HepG2 (cell line): Measurements from ENCODE around the gene DDX1. TPM values are rescaled to one million over a fixed set of nuclear protein-coding genes. Genes with fewer than 3 reads are reported as not detected.

Source experiments
- GFI1 ChIP-seq: sonication (generic); formaldehyde crosslinking; IDR thresholded peaks from 2 replicates; pipeline ENCODE4 v1.5.0; 2020; ENCODE audit warnings: missing genetic modification reagents, mild to moderate bottlenecking, borderline replicate concordance
- KDM6A ChIP-seq: IDR thresholded peaks from 2 replicates; pipeline ENCODE4 v1.6.1; 2016; ENCODE audit warnings: low read depth
- MAFG ChIP-seq: sonication (generic); formaldehyde crosslinking; IDR thresholded peaks from 2 replicates; pipeline ENCODE4 v1.5.1; 2020; ENCODE audit warnings: mild to moderate bottlenecking, missing genetic modification reagents
- MAFK ChIP-seq, 2 experiments: IDR thresholded peaks in 1 of 2; conservative IDR thresholded peaks in 1 of 2; 2 replicates each; pipeline ENCODE4 v1.6.1; 2011; ENCODE audit warnings: improper control_type of control experiment in 2 of 2, low read length in 2 of 2
- PAWR ChIP-seq: sonication (generic); formaldehyde crosslinking; IDR thresholded peaks from 2 replicates; pipeline ENCODE4 v1.4.0; 2020; ENCODE audit warnings: missing genetic modification reagents, mild to moderate bottlenecking, borderline replicate concordance
- STAT5B ChIP-seq: sonication (generic); formaldehyde crosslinking; IDR thresholded peaks from 2 replicates; pipeline ENCODE4 v1.4.0; 2020; ENCODE audit warnings: missing genetic modification reagents
- TAF15 ChIP-seq: fragments of 200-400 bp; formaldehyde crosslinking; IDR thresholded peaks from one replicate; pipeline ENCODE4 v1.6.1; 2018; ENCODE audit warnings: mild to moderate bottlenecking, low read depth, low read length; ENCODE audit not compliant: poor library complexity, severe bottlenecking
- ZBTB20 ChIP-seq: sonication (generic); formaldehyde crosslinking; IDR thresholded peaks from 2 replicates; pipeline ENCODE4 v1.8.1; 2023; ENCODE audit warnings: missing genetic modification reagents, low read depth, mild to moderate bottlenecking, borderline replicate concordance
- ZNF24 ChIP-seq: fragments of 450-650 bp; IDR thresholded peaks from 2 replicates; pipeline ENCODE4 v1.6.1; 2017; ENCODE audit warnings: antibody characterized with exemption, mild to moderate bottlenecking
- ZNF407 ChIP-seq: sonication (generic); formaldehyde crosslinking; IDR thresholded peaks from one replicate; pipeline ENCODE4 v1.5.1; 2020; ENCODE audit warnings: mild to moderate bottlenecking, missing genetic modification reagents; ENCODE audit errors: not compliant biosample characterization
- ZNF574 ChIP-seq: sonication (generic); formaldehyde crosslinking; IDR thresholded peaks from 2 replicates; pipeline ENCODE4 v1.4.0; 2020; ENCODE audit warnings: missing genetic modification reagents
- ZNF609 ChIP-seq: sonication (generic); formaldehyde crosslinking; IDR thresholded peaks from 2 replicates; pipeline ENCODE4 v1.4.0; 2020; ENCODE audit warnings: mild to moderate bottlenecking, missing genetic modification reagents, borderline replicate concordance
- ZNF616 ChIP-seq: sonication (generic); formaldehyde crosslinking; IDR thresholded peaks from 2 replicates; pipeline ENCODE4 v1.5.0; 2020; ENCODE audit warnings: low read depth, mild to moderate bottlenecking, missing genetic modification reagents
- polyA plus RNA-seq, 8 experiments: library from polyadenylated mRNA; depleted of rRNA in 3 of 8; stranded (reverse) in 7 of 8; unstranded in 1 of 8; fragments of >200 nt; fragmentation: Illumina TruSeq in 4 of 8; extraction: Trizol in 4 of 8; gene quantifications; 2 replicates each; pipeline versions ENCODE4 v1.2.1 to v1.2.3, GENCODE V29; 2011 to 2016; ENCODE audit warnings: low read depth in 4 of 8, missing spikeins in 1 of 8, mixed read lengths in 1 of 8; ENCODE audit not compliant: insufficient read depth in 1 of 8
- total RNA-seq, 5 experiments: library from RNA; depleted of rRNA; stranded (reverse); fragments of >200 nt; fragmentation: Illumina TruSeq; extraction: Trizol; gene quantifications; 2 replicates each; pipeline ENCODE4 v1.2.3, GENCODE V29; 2016; ENCODE audit warnings: low read depth in 1 of 5

DDX1 gene
- total and polyA plus RNA-seq, 2 of the 13 experiments (the other 11 are each of a cell fraction or from before 2014, with no cell fraction given) = 81.6 to 130 TPM

- TF ChIP-seq ZNF24 (0 out of 2 replicates have a peak, but pooled peaks have one; percentile 56), STAT5B (CRISPR knock-in tag) (no peak), ZBTB20 (peak; percentile 66; the same call in 1 of the 2 replicates), ZNF609 (CRISPR knock-in tag) (peak; percentile 48; the same call in 1 of the 2 replicates), GFI1 (CRISPR knock-in tag) (no peak), MAFG (CRISPR knock-in tag) (no peak), MAFK (conservative IDR thresholded peaks at IDR 0.05 in 1 of 2, IDR thresholded peaks at IDR 0.05 in 1 of 2; ENCODE audit: low read length in 2 of 2) (no peak), TAF15 (no peak), ZNF616 (CRISPR knock-in tag) (no peak; the same call in 1 of the 2 replicates), ZNF407 (peak; percentile 65), ZNF574 (CRISPR knock-in tag) (peak; percentile 89), PAWR (CRISPR knock-in tag) (no peak), KDM6A (CRISPR knock-in tag) (no peak)
Measured at GRCh38 chr2:15560988-15561573, 30.6 kb upstream of the DDX1 start, which contains the start of gene NBAS (continued).
